OCI-M1 (cell line): ENCODE data around the gene DNASE2B.
A peak's percentile ranks its signal among the peaks of the same experiment; 100 is the strongest.

Source experiments
- DNase-seq: peaks from one replicate; lab custom pipeline; 2025; lab: John Stamatoyannopoulos, UW

DNASE2B gene

DNA sequence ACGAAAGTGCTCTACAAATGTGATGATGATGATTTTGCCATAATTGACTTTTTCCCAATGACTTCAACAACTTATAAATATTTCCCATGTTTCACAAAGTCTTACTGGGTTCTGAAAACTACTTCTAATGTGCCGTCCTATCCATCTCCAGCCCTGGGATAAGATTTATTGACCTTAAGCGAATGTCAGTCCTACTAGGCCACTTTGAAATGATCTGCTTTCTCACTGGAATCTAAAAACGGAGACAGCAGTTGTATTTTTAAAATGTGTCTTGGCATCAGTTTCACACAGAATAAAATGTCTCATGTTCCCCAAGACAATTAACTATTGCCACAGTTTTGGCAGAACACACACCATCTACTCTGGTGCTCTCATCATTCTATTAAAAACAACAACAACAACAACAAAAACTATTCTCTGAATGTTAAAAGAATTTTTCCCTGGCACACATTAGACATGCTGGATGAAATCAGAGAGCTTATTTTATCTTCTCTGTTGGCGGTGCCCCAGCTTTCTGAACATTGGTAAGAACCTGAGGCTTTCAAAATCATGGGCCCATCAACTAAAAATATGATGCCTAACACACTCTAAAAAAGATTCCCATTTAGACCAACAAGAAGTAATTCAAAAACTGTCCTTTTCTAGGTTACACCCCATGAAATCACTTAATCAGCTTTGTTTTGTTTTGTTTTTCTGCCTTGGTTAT lies 23.1 kb upstream of the DNASE2B start:
- DNase-seq: no peak

DNA sequence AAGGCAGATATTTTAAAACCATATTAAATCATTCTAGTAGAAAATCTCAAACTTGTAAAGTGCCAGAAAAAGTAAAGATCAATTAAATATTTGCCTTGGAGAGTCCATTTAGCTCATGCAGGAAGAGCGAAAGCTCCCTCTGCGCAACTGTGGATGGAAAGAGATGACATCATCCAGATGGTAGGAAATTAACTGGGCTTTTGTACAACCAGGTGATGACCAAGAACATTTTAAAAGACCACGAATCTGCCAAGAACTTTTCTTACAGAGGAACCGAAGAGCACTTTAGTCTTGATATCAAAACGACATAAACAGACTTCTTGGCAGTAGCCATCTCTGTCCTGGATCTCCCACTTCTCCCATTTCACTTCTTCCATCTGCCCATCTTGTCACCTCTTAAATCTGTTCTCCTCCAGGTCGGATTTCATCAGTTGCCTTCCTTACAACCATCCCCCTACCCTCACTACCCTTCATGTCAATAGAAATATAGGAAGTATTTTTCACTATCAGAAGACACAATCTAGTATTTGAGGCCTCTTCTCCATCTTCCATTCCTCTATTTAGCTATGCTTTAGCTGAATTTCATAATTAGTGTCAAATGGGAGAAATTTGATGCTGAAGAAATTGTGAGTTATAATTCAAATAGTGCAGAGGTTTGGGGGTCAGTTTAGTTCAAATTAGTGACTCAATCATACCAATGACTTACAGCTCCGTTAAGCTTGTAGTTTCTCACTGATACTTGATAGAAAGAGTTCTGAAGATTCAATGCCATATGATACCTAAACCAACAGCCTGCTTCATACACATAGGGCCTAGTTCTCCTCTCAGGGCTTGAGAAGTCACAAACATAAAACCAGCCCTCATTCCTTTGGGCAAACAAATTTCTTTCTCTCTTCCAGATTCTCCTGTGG lies 22.0 kb upstream of the DNASE2B start:
- DNase-seq: peak; percentile 28

DNA sequence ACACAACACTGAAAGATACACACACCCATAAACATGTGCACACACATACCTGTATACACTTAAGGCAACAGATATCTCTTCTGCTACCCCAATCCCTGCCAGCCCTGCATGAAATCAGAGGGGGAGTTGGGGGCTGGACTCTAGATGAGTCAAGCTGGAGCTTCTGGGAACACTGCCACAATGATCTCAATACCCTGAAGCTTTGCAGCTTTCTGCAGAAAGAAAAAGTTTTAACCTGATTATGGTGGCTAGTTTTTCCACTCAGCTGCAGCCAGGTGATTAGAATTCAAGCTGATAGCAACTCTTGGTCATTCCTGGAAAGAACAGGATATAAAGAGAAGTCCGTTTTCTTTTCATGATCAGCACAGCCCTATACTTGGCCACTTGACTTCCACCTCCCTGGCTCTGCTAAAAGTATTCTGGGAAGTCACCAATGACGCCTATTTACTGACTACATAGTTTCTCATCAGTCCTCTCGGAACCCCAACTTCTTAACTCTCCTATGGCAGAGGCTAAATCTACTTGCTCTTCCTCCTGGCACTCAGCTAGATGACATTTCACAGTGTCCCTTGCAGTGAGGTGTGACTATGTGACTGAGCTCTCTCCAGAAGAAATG lies 20.7 kb upstream of the DNASE2B start:
- DNase-seq: peak; percentile 78

DNA sequence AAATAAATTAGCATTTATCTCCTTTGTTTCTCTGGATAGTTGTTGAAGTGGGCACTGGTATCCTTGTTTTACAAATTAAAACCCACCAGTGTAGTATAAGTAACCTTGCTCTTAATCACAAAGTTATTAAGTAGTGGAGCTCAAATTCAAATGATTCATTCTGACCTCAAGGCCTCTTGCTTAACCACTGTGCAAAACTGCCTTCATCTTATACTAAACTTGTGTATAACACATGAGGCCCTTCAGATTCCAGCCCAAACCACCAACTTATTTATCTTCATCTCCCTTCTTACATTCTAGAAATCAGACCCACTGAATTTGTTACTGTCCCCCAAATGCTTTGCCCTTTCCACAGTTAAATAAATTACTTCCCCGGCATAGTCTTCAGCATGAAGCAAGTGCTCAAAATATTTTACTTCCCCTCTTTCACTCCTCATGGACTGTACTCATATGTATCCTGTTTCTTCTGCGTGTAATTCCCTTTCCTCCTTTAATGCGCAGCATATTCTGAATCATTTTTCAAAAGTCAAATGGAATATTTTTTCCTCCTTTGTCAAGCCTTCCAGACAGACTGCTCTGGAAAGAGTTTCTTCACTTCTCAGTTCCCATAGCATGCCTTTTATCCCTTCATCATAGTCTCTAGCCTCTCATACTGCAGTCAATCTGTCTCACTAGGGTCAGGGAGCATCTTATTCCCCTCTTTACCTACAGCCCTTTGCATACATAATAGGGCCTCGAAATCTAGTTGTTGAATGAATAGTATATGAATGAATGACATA lies 19.0 kb upstream of the DNASE2B start:
- no peak for DNase-seq

DNA sequence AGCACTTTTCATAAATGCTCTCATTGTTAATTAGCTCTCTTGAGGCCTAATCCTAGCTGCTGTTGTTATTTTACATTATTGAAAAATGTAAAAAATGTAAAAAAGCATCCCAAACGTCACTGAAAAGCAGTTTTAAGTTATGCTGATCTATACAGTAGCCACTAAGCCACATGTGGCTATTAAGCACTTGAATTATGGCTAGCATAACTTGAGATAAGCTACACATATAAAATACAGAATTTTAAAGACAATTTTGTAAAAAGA lies 18.4 kb upstream of the DNASE2B start:
- no peak for DNase-seq

DNA sequence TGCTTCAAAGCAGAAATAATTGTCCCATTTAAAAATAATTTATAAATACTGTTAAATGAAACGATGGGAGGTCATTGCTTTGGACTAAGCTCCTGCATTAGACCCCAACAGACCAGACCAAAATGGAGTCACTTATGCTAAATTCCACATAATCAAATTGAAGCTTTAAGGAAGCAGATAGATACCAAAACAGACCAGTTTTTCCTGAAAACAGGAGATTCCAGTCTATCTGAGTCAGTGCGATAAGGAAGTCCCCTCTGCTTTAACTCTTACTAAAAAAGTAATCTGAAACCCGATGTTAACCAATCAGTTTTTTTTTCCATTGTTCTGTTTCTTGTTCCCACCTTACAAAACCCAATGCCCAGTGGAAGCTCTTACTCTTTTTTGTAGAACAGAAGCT lies 16.2 kb upstream of the DNASE2B start:
- DNase-seq: no peak

DNA sequence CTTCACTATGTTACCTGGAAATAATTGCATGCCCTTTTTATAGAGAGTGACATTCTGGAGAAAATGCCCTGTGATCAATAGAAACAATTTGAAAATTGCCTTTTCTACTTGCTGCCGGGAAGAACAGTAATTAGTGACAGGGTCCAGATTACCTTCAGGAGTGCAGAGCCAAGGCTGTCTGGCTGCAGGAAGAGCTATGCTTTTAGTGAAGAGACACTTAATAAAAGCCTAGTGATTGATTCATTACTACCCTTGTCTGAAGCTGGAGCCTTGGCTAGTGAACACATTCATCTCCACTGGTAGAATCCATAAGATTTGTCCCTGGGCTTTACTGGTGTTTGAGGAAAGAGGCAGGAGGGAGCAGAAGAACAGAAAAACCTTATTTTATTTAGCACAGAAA lies 12.9 kb upstream of the DNASE2B start:
- DNase-seq: no peak

DNA sequence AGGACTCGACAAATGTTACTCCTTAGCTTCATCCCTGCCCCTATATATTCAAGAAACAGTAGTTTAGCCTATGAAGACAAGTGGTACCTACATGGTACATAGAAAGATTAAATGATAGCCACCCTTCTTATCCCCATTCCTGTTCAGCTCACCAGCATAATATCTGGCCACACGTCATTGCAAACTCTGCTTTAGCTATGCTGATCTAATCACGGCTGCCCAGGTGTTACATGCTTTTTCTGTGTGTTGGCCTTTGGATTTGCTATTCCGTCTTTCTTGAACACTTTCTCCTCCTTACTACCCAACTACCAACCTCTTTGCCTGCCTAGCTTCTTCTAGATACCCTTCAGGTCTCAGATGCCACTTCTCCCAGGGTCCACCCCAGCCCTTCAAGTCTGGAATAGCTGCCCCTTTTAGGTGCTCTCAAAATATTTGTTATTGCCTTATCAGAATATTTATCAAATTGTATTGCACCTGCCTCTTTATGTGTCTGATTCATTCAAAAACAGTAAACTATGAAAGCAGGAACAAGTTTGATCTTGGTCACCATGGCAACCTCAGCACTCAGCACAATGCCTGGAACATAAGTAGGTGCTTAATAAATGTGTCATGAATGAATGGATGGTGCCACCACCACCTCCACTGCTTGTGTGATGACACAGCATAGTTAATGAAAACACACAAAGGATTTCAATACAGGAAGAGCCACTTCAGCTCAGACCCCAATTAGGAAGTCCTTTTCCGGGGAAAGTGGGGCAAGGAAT lies 11.4 kb upstream of the DNASE2B start:
- DNase-seq: no peak

DNA sequence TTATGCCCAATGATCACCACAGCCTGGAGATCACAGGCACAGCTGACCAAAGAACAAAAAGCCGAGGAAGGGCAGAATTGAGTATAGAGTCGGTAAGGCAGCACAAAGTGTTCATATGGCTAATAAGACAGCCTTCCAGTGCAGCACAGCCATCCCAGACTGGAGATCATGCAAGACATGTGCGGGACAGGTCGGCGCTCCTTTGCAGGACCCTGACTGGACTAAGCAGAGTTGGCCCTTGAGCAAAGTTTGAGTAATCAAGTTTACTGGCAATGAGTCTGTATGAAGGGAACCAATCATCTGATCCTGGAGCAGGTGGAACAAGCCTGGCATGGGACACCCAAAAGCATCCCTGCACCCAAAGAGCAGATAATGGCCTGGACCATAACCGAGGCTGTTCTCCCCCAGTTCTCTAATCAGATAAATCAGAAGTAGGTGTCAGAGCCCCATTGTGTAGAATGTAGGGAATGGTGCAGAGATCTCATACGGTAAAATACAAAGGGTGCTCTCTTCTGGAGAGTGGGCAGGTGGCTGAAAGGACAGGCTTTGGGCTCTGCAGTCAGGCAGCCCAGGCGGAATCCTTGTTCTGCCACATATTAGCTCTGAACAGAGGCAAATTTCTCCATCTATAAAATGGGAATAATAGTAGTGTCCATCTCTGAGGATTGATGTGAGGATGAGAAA lies 10.7 kb upstream of the DNASE2B start:
- peak; percentile 55 for DNase-seq

DNA sequence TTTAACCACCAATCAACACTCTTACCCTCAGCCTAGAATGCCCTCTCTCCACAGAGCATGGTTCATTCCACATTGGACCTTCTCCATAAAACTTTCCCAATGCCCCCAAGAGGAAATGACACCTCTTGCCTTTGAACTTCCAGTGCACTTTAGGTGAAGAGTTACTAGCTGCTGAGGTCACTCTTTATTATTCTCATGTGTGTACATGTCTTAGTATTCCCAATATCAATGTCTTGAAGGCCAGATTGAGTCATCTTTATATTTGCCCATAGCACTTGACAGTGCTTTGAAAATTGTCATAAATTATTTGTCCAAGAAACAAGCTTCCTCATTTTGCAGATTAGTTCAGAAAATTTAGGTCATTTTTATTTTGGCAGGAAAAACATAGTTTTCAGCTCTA lies 8.1 kb upstream of the DNASE2B start:
- peak; percentile 31 for DNase-seq

DNA sequence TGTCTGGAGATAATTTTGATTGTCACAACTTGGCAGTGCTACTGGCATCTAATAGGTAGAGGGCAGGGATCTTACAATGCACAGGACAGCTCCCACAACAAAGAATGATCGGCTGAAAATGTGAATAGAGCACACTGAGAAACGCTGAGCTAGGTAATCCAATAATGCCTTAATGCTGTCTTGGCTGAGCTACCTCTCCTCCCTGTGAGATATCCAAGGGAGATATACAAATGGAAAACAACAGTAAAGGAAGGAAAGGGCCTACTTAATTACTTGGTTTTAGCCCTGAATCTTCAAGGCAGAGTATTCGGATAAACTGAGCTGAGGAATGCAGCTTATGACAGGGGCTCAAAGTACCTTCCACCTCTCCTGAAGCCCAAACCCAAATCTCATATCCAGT lies 2.9 kb downstream of the DNASE2B start:
- DNase-seq: no peak

DNA sequence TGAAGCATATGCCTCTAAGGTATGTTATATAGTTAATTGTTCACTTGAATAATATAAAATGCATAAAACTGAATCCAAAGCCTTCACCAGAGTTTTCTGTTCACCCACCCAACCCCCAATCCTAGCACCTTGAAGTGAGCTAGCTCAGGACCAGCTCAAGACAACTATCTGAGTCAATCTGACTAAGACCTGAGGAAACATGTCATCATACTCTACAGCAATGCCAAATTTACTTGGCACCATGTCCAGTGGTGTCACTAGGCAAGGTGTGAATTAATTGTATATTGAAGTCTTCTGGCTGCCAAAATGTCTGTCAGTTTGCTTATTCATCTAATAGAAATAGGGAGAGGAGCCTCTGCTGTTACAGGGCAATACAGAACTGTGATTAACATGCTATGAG lies 3.8 kb downstream of the DNASE2B start:
- no peak for DNase-seq

DNA sequence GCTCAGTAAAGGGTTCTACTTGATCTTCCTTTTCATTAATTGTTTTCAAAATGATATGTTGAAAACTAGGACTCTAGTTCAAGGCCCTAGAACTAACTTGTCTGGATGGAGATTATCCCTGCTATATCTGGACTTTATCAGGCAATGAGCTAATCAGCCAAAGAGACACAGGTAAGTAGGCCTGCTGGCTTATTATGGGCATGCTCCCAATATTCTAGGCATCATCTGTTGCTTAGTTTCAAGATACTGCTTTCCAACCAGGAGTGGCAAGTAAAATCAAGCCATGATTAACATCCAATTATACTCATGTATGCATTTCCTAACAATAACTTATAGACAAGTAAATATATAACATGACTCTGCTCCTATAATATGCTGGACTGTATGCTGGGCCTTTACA lies 4.2 kb downstream of the DNASE2B start:
- DNase-seq: no peak

DNA sequence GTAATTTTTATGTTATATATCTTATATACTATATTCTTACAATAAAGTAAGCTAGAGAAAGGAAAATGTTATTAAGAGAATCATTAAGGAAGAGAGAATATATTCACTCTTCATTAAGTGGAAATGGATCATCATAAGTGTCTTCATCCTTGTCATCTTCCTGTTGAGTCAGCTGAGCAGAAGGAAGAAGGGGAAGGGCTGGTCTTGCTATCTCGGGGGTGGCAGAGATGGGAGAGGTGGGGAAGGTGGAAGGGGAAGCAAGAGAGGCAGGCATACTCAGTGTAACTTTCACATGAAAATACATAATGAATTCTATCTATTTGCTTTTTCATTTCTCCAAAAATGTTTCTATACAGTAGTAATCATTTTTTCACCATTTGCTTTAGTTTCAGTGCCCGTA lies 5.1 kb downstream of the DNASE2B start:
- no peak for DNase-seq

DNA sequence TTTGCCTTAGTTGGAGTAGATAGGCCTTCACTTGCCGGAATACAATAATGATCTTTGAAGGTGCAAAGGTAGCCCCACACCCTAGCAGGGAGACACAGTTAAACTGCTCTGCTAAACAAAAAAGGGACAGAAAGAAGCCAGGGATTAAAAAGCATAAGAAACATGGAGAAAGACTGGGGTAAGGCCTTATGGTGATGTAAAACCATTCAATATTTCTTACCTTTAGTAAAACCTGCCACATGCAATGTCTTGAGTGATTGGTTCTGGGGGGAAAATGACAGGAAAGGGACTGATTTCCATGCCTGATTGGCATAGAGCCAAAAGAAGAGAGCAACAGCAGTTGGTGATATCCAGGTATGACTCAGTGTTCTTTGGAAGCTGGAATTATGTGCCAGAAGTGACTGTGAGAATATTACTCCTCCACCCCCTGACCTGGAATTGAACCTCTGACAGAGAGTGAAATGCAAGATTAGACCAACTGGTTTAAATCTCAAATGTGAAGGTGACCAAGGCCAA lies 8.1 kb downstream of the DNASE2B start:
- no peak for DNase-seq

DNA sequence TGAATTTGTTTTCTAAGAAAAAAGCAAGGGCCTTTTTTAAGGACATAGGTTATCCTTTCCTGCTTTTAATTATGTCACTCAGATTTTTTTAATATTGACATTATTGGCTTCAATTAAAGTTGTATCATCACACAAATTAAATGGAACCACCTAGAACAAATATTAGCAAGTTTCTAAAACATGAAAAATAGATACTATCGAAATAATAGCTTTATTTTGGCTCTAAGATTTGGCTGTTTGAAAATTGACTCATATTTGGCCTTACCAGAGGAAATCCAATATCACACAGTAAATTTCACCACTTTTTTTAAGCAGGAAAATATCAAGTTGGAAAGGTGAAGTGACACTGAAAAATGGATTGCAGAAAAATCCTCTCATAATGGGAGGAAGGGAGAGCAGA lies 9.2 kb downstream of the DNASE2B start:
- DNase-seq: no peak

DNA sequence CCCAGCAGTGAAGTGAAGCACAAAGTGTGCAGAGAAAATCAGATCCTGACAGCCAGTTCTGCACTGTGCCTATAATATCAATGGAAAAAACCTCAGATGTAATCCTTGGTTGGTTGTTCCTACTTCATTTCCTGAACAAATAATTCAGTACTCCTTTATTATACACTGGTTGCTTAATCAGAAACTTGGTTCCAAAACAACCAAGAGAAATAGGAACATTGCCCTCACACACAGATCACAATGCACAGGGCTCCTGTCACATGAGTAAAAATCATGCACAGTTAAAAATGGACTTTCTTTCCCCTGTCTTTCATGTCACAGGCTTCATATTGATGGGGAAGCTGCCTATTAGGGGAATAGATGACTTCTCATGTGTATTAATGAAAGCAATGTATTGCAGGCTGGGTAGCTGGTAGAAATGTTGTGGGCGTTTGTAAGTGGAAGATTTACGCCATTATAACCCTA lies 9.7 kb downstream of the DNASE2B start:
- no peak for DNase-seq

DNA sequence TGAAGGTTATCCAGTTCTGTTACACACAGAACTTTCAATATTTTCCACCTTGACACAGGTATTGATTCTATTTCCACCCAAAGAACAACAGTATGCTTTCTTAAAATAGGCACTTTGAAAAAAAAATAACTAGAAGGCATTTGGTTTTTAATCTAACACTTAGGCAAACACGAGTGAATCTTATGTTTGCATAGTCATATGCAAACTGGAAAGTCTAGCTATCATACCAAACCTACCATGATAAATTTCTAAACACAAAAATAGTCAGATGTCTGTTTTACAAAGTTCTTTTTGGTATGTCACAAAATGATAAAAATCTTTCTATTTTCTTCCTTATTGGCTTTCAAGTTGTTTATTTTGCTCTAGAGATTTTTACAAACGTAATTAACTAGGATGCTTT lies 11.6 kb downstream of the DNASE2B start:
- no peak for DNase-seq

DNA sequence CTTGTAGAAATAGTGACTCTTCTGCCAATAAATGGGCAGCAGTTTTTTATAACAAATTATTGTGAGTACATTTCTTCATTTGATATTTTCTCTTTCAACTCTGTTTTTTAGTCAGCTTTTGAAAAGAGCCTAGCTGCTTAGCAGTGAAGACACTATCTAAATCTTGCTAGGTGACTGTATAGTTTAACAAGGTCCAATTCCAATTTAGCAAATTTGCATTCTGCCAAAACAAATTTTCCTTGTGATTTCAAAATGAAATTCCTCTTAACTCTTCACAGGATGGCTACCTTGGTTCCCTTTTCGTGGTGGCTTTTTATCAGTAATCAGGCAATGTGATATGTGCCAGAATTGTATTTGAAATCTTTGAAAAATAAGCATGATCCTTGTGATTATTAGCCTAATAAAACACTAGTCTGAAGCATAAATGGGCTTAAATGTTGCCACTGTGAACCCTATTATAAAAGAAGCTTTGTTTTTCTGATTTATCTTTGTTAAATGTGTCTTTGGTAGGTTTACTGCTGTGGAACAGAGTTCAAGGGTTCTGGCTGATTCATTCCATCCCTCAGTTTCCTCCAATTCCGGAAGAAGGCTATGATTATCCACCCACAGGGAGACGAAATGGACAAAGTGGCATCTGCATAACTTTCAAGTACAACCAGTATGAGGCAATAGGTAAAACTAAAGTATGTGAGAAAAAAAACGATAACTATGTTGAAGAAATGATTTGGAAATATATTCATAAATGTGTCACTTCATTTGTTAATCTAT lies 12.2 kb downstream of the DNASE2B start:
- DNase-seq: no peak

DNA sequence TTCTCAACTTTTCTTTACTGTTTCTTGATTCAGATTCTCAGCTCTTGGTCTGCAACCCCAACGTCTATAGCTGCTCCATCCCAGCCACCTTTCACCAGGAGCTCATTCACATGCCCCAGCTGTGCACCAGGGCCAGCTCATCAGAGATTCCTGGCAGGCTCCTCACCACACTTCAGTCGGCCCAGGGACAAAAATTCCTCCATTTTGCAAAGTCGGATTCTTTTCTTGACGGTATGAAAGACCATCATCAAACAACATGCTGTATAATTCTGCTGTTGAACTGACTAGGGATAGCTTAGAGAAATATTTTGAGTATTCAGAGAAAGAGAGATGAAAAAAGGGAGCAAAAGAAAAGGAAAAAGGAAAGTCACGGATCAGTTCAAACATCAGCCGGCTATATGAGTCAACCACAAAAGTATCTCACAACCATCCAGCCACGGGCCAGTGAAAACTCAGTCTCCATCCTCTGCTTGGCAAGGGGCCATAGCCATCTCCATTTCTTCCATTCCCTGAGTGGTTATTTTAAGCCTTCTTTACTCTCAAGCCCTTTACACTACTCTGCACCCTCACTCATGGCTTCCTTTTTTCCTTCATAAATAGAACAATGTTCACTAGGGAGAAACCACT lies 14.1 kb downstream of the DNASE2B start:
- no peak for DNase-seq
